Loucy (cell line): Measurements from ENCODE around the gene BRPF3.

Experiments used
- CTCF ChIP-seq: fragments of 200-600 bp; sonication (generic); conservative IDR thresholded peaks from 2 replicates; pipeline ENCODE4 v1.5.1; 2014; ENCODE audit warnings: mild to moderate bottlenecking, antibody characterized with exemption, low read length
- EZH2phosphoT487 ChIP-seq: fragments of 200-600 bp; IDR thresholded peaks from 2 replicates; pipeline ENCODE4 v1.6.1; 2018; ENCODE audit warnings: antibody characterized with exemption, mild to moderate bottlenecking, moderate library complexity, borderline replicate concordance

GRCh38 chr6:36180126-36180525 is 16.4 kb upstream of the BRPF3 start:
- no peak for TF ChIP-seq CTCF
- TF ChIP-seq EZH2phosphoT487, result no peak
